ENCODE data around the gene FSCB.

FSCB gene

DNA sequence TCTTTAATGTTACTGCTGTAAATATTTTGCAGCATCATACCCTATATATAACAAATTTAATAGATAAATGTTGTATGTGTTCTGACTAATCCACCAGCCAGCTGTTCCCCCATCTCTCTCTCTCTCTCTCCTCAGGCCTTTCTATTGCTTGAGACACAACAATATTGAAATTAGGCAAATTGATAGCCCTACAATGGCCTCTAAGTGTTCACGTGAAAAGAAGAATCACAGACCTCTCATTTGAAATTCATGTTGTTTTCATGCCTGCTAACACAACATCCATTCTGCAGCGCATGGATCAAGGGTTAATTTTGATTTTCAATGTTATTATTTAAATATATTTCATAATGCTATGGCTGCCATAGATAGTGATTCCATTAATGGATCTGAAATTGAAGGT, 1.8 kb upstream of the FSCB start:
- DNase-seq = no peak
- no peak overlapping the region for H3K4me3 ChIP-seq (ENCODE audit: low read length)
- no peak for TF ChIP-seq EZH2 (optimal IDR thresholded peaks at IDR 0.05; ENCODE audit: low read depth, low read length)
- TF ChIP-seq, protein P1, sequence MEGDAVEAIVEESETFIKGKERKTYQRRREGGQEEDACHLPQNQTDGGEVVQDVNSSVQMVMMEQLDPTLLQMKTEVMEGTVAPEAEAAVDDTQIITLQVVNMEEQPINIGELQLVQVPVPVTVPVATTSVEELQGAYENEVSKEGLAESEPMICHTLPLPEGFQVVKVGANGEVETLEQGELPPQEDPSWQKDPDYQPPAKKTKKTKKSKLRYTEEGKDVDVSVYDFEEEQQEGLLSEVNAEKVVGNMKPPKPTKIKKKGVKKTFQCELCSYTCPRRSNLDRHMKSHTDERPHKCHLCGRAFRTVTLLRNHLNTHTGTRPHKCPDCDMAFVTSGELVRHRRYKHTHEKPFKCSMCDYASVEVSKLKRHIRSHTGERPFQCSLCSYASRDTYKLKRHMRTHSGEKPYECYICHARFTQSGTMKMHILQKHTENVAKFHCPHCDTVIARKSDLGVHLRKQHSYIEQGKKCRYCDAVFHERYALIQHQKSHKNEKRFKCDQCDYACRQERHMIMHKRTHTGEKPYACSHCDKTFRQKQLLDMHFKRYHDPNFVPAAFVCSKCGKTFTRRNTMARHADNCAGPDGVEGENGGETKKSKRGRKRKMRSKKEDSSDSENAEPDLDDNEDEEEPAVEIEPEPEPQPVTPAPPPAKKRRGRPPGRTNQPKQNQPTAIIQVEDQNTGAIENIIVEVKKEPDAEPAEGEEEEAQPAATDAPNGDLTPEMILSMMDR (IDR thresholded peaks at IDR 0.05; ENCODE audit: low read length) = no peak
- no peak for TF ChIP-seq EZH2phosphoT487 (IDR thresholded peaks at IDR 0.05; ENCODE audit: low read length)
- H2AFZ ChIP-seq (ENCODE audit: low read length) = no peak overlapping the region
- no peak overlapping the region for H3K9ac ChIP-seq (ENCODE audit: low read length)
- no peak overlapping the region for H3K4me2 ChIP-seq (ENCODE audit: low read depth, low read length)
- no peaks in the 10 kb centered on the region for H3K9me2 ChIP-seq (replicated peaks; ENCODE audit: insufficient read depth, low read length)
- H3K27me3 ChIP-seq (replicated peaks; ENCODE audit: insufficient read depth, low read length) = no peaks in the 10 kb centered on the region
- no peak overlapping the region for H3K27ac ChIP-seq (ENCODE audit: low read length)
- H3K9me3 ChIP-seq (replicated peaks; ENCODE audit: insufficient read depth, low read length) = no peaks in the 10 kb centered on the region
- no peaks in the 10 kb centered on the region for H3K36me3 ChIP-seq (replicated peaks; ENCODE audit: insufficient read depth, low read length)
- H3K4me1 ChIP-seq (ENCODE audit: low read length) = no peaks in the 10 kb centered on the region
- no peaks in the 10 kb centered on the region for H3F3A ChIP-seq (ENCODE audit: insufficient read depth, low read length)
- H3K79me2 ChIP-seq (ENCODE audit: low read length) = no peaks in the 10 kb centered on the region
- no peaks in the 10 kb centered on the region for H4K20me1 ChIP-seq (ENCODE audit: insufficient read depth, low read length)

DNA sequence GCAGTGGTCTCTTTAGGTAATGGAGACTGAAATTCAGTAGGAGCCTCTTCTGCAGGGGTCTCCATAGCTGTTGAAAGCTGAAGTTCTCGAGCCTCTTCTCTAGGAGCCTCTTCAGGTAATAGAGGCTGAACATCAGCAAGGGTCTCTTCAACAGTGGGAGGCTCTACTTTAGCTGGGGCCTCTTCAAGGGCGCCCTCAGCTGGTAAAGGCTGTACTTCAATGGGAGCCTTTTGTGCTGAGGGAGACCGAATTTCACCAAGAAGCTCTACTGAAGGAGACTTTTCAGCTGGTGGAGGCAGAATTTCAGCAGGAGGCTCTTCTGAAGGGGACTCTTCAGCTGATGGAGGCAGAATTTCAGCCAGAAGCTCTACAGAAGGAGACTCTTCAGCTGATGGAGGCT, 1.5 kb downstream of the FSCB start:
- no peaks in the 10 kb centered on the region for H3K36me3 ChIP-seq (replicated peaks; ENCODE audit: insufficient read depth, low read length)
- no peaks in the 10 kb centered on the region for H3K9me3 ChIP-seq (replicated peaks; ENCODE audit: insufficient read depth, low read length)
- H3F3A ChIP-seq (ENCODE audit: insufficient read depth, low read length) = no peaks in the 10 kb centered on the region
- H4K20me1 ChIP-seq (ENCODE audit: insufficient read depth, low read length) = no peaks in the 10 kb centered on the region
- H3K4me2 ChIP-seq (ENCODE audit: low read depth, low read length) = no peak overlapping the region
- H3K4me1 ChIP-seq (ENCODE audit: low read length) = no peaks in the 10 kb centered on the region
- no peaks in the 10 kb centered on the region for H3K9me2 ChIP-seq (replicated peaks; ENCODE audit: insufficient read depth, low read length)
- no peaks in the 10 kb centered on the region for H3K27me3 ChIP-seq (replicated peaks; ENCODE audit: insufficient read depth, low read length)
- TF ChIP-seq EZH2phosphoT487 (IDR thresholded peaks at IDR 0.05; ENCODE audit: low read length) (no peak), EZH2 (optimal IDR thresholded peaks at IDR 0.05; ENCODE audit: low read depth, low read length) (no peak)
- TF ChIP-seq, protein P1 (IDR thresholded peaks at IDR 0.05; ENCODE audit: low read length) = no peak
- H3K9ac ChIP-seq (ENCODE audit: low read length) = no peak overlapping the region
- H2AFZ ChIP-seq (ENCODE audit: low read length) = no peak overlapping the region
- no peak overlapping the region for H3K4me3 ChIP-seq (ENCODE audit: low read length)
- no peak overlapping the region for H3K27ac ChIP-seq (ENCODE audit: low read length)
- DNase-seq = no peak
- no peaks in the 10 kb centered on the region for H3K79me2 ChIP-seq (ENCODE audit: low read length)

DNA sequence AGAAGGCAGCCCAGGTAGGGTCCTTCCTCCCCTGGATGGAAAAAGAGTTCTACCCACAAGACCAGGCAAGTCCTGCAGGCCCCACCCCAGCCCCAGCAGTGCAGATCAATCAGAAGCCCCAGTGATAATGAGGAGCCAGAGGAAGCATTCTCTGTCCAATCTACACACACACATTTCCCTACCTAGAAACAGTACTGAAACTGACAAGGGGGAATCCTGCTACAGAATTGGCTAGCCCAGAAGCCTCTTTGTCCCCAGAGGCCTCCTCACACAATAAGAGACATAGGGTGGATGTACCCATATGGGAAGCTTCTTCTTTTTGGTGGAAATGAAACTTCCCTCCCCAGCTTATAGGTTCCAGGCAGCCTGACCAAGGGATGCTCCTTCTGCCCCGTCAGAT, 9.9 kb downstream of the FSCB start:
- no peaks in the 10 kb centered on the region for H3K27me3 ChIP-seq (replicated peaks; ENCODE audit: insufficient read depth, low read length)
- no peaks in the 10 kb centered on the region for H3K9me2 ChIP-seq (replicated peaks; ENCODE audit: insufficient read depth, low read length)
- H3K79me2 ChIP-seq (ENCODE audit: low read length) = no peaks in the 10 kb centered on the region
- H3K36me3 ChIP-seq (replicated peaks; ENCODE audit: insufficient read depth, low read length) = no peaks in the 10 kb centered on the region
- H3F3A ChIP-seq (ENCODE audit: insufficient read depth, low read length) = no peaks in the 10 kb centered on the region
- no peak overlapping the region for H3K4me3 ChIP-seq (ENCODE audit: low read length)
- no peak overlapping the region for H3K4me2 ChIP-seq (ENCODE audit: low read depth, low read length)
- H2AFZ ChIP-seq (ENCODE audit: low read length) = no peak overlapping the region
- no peak overlapping the region for H3K27ac ChIP-seq (ENCODE audit: low read length)
- no peaks in the 10 kb centered on the region for H3K4me1 ChIP-seq (ENCODE audit: low read length)
- H3K9ac ChIP-seq (ENCODE audit: low read length) = no peak overlapping the region
- TF ChIP-seq EZH2 (optimal IDR thresholded peaks at IDR 0.05; ENCODE audit: low read depth, low read length) (no peak), EZH2phosphoT487 (IDR thresholded peaks at IDR 0.05; ENCODE audit: low read length) (no peak)
- TF ChIP-seq, protein P1 (IDR thresholded peaks at IDR 0.05; ENCODE audit: low read length) = no peak
- no peaks in the 10 kb centered on the region for H3K9me3 ChIP-seq (replicated peaks; ENCODE audit: insufficient read depth, low read length)
- no peaks in the 10 kb centered on the region for H4K20me1 ChIP-seq (ENCODE audit: insufficient read depth, low read length)
- no peak for DNase-seq

Measured in MM.1S (cell line).